OCI-LY1 (cell line): ENCODE results near the gene GFOD1.

ENCODE experiments used
- EZH2 ChIP-seq: fragments of 200-600 bp; sonication (generic), shearing (Covaris generic); IDR thresholded peaks from 2 replicates; pipeline ENCODE4 v1.8.0; 2017; ENCODE audit warnings: borderline replicate concordance, mixed run types, mild to moderate bottlenecking, antibody characterized with exemption, low read length, moderate library complexity, mixed read lengths
- TF ChIP-seq, protein P1 (sequence below): fragments of 200-600 bp; sonication (generic), shearing (Covaris generic); IDR thresholded peaks from 2 replicates; pipeline ENCODE4 v1.5.1; 2017; ENCODE audit warnings: mild to moderate bottlenecking, antibody characterized with exemption, low read length, moderate library complexity, mixed read lengths

DNA sequence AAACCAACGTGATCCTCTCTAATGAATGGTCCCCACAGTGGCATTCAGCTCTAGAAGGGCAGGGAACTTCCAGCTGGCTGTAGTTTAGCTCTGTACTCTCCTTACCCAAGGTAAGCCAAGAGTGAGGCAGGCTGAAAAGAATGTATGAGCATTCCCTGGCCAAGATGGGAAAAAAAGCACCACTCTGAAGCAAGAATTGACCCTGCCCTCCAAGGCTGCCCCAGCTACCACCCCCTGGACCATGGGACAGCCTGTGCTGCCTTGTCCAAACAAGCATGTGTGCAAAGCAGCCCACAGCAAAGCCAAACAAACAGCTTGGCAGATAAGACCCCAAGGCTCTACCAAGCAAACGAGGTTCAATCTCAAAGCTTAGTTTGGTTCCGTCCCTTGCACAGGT lies 73.9 kb downstream of the GFOD1 start:
- TF ChIP-seq, protein P1, sequence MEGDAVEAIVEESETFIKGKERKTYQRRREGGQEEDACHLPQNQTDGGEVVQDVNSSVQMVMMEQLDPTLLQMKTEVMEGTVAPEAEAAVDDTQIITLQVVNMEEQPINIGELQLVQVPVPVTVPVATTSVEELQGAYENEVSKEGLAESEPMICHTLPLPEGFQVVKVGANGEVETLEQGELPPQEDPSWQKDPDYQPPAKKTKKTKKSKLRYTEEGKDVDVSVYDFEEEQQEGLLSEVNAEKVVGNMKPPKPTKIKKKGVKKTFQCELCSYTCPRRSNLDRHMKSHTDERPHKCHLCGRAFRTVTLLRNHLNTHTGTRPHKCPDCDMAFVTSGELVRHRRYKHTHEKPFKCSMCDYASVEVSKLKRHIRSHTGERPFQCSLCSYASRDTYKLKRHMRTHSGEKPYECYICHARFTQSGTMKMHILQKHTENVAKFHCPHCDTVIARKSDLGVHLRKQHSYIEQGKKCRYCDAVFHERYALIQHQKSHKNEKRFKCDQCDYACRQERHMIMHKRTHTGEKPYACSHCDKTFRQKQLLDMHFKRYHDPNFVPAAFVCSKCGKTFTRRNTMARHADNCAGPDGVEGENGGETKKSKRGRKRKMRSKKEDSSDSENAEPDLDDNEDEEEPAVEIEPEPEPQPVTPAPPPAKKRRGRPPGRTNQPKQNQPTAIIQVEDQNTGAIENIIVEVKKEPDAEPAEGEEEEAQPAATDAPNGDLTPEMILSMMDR, result no peak
- TF ChIP-seq EZH2, result no peak
